ENCODE results near the gene ASB1.

ASB1 gene, protein sequence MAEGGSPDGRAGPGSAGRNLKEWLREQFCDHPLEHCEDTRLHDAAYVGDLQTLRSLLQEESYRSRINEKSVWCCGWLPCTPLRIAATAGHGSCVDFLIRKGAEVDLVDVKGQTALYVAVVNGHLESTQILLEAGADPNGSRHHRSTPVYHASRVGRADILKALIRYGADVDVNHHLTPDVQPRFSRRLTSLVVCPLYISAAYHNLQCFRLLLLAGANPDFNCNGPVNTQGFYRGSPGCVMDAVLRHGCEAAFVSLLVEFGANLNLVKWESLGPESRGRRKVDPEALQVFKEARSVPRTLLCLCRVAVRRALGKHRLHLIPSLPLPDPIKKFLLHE

GRCh38 chr2:238426568-238427434 lies at the start of gene ASB1:
ASB1 (plus strand) TSS chr2:238426927; CDS start chr2:238427071, 144 bp downstream.
- TF ChIP-seq TCF4 (CRISPR knock-in tag; IDR thresholded peaks at IDR 0.05; ENCODE audit: borderline replicate concordance) (no peak), SNAI2 (CRISPR knock-in tag; IDR thresholded peaks at IDR 0.05) (no peak), TSHZ2 (CRISPR knock-in tag; IDR thresholded peaks at IDR 0.05) (peak; percentile 33; the same call in 1 of the 2 replicates)
- peak; percentile 86 for ATAC-seq

GRCh38 chr2:238378230-238379095 lies 48.3 kb upstream of the ASB1 start:
- TF ChIP-seq ISL1 (CRISPR knock-in tag; IDR thresholded peaks at IDR 0.05) (no peak), ZFP30 (CRISPR knock-in tag; IDR thresholded peaks at IDR 0.05) (no peak), PPARA (CRISPR knock-in tag; IDR thresholded peaks at IDR 0.05; ENCODE audit: borderline replicate concordance) (no peak), RARB (CRISPR knock-in tag; IDR thresholded peaks at IDR 0.05) (no peak), ZNF565 (CRISPR knock-in tag; conservative IDR thresholded peaks at IDR 0.05; ENCODE audit: low read depth) (no peak), CSDC2 (CRISPR knock-in tag; IDR thresholded peaks at IDR 0.05) (no peak), OSR1 (CRISPR knock-in tag; IDR thresholded peaks at IDR 0.05) (no peak), ZC3H10 (CRISPR knock-in tag; IDR thresholded peaks at IDR 0.05) (no peak)
- TF ChIP-seq, protein P1, sequence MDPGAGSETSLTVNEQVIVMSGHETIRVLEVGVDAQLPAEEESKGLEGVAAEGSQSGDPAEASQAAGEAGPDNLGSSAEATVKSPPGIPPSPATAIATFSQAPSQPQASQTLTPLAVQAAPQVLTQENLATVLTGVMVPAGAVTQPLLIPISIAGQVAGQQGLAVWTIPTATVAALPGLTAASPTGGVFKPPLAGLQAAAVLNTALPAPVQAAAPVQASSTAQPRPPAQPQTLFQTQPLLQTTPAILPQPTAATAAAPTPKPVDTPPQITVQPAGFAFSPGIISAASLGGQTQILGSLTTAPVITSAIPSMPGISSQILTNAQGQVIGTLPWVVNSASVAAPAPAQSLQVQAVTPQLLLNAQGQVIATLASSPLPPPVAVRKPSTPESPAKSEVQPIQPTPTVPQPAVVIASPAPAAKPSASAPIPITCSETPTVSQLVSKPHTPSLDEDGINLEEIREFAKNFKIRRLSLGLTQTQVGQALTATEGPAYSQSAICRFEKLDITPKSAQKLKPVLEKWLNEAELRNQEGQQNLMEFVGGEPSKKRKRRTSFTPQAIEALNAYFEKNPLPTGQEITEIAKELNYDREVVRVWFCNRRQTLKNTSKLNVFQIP (CRISPR knock-in tag; IDR thresholded peaks at IDR 0.05; ENCODE audit: borderline replicate concordance, low read depth), result no peak
- no peak; the same call in 2 of the 3 replicates for ATAC-seq

GRCh38 chr2:238379096-238379810 lies 47.5 kb upstream of the ASB1 start:
- TF ChIP-seq TSHZ2 (CRISPR knock-in tag; IDR thresholded peaks at IDR 0.05), result no peak
- no peak for TF ChIP-seq ISL1 (CRISPR knock-in tag; IDR thresholded peaks at IDR 0.05)
- TF ChIP-seq PPARA (CRISPR knock-in tag; IDR thresholded peaks at IDR 0.05; ENCODE audit: borderline replicate concordance), result no peak
- no peak for TF ChIP-seq ZFP30 (CRISPR knock-in tag; IDR thresholded peaks at IDR 0.05)
- peak; percentile 21; the same call in 2 of the 3 replicates for ATAC-seq

DNA sequence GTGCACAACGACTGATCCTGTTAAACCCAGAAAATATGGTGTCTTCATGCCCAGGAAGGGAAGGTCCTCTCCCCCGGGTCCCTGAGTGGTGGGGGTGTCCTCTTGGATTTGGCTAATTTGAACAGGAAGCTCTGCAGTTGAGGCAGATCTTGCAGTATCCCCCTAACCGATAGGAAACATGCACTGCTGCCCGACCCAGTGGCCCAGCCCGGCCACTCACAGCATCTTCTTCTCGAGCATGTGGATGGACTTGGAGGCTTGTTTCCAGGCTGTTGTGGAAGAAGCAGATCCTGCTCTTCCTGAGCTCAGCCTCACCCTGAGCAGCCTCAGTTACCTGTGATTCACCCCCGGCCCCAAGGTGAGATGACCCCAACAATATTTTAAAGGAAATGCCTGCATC lies 46.4 kb upstream of the ASB1 start:
- no peak for ATAC-seq
- TF ChIP-seq ISL1 (CRISPR knock-in tag; IDR thresholded peaks at IDR 0.05), result no peak

DNA sequence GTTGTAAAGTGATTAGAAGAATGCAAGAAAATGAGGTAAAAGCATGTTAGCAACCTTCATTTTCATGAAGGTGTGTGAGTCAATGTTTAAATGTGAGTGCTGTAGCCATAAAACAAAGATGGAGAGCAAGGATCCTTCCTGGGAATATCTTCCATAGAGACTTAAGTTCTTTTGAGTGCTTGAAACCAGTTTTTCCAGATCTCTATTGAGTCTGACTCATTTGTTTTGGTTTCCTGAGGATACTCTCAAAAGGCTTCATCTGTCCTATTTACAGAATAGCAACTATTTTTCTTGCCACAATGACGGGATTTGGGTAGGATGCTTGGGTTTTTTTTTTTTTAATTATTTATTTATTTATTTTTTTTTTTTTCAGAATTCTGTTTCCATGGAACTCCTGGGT lies 45.9 kb upstream of the ASB1 start:
- no peak for ATAC-seq
- TF ChIP-seq, protein P1 (CRISPR knock-in tag; IDR thresholded peaks at IDR 0.05; ENCODE audit: borderline replicate concordance, low read depth), result no peak
- no peak for TF ChIP-seq SNAI2 (CRISPR knock-in tag; IDR thresholded peaks at IDR 0.05)
- no peak for TF ChIP-seq GLIS3 (CRISPR knock-in tag; IDR thresholded peaks at IDR 0.05)
- no peak for TF ChIP-seq ESRRG (CRISPR knock-in tag; IDR thresholded peaks at IDR 0.05)
